ENCODE data around the gene PHF5A. TPM values are rescaled to one million over a fixed set of nuclear protein-coding genes. Genes with fewer than 3 reads are reported as not detected.

PHF5A gene, protein sequence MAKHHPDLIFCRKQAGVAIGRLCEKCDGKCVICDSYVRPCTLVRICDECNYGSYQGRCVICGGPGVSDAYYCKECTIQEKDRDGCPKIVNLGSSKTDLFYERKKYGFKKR
- 133 and 134 TPM in 2 replicates for total RNA-seq (2014; rRNA removed; shearing (Covaris generic))

DNA sequence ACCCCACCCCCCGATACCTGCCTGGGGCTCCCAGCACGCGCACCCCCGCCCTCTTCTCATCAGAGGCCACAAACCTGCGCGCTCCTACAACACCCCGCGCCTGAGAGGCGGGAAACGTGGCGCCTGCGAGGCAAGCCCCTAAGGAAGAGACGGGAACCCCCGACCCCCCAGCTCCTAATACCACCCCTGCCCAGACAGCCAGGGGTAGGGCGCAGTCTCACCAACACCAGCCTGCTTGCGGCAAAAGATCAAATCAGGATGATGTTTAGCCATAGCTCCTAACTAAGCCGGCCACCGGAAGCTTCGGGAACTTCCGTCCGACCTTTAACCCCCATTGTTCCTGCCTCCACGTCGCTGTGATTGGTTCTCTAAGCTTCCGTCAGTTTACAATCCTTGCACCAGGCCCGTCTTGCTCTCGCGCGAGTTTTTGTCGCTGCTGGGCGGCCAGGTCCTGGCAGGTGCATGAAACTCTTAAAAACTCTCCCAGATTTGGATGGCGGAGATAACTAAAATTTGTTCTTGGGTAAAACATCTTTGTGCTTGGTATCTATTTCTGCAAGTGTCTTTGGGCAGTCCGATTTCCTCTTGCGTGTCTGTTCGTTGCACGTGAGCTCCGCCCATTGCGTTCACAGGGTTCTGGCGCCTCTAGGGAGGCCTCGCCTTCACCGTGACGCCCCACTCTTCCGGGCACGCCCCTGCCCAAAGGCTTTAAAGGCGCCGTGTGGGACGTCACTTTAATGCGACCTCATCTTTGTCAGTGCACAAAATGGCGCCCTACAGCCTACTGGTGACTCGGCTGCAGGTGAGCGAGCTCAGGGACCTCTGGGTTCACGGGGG is at the start of gene PHF5A, which contains the start of gene ACO2:
TSS of gene PHF5A (minus strand) at position 312 of the 837 bp plus-strand sequence. CDS start at position 273, 39 bp downstream.
TSS of gene ACO2 (plus strand) at position 737 of the 837 bp plus-strand sequence. CDS start at position 767, 30 bp downstream.
- peak; percentile 99 for DNase-seq (ENCODE audit: low spot score)
- in situ Hi-C loops (cut with HindIII; ENCODE audit: low sequenced_read_pairs): no loop called here

DNA sequence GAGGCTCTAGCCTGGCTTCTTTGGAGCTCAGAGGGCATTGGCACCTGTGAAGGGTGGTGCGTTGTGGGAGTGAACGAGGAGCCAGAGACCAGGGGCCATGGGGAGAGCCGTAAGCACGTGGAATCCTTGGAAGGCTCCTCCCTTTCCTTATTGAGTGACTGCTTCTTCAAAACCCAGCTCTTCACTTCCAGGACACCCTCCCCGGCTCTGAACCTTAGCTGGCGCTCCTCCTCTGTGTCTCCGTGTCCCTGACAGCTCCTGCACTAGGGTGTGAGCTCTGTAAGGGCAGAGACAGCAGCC is 49.5 kb upstream of the PHF5A start:
- no peak for DNase-seq (ENCODE audit: low spot score)
- in situ Hi-C loops (cut with HindIII; ENCODE audit: low sequenced_read_pairs): no loop called here

DNA sequence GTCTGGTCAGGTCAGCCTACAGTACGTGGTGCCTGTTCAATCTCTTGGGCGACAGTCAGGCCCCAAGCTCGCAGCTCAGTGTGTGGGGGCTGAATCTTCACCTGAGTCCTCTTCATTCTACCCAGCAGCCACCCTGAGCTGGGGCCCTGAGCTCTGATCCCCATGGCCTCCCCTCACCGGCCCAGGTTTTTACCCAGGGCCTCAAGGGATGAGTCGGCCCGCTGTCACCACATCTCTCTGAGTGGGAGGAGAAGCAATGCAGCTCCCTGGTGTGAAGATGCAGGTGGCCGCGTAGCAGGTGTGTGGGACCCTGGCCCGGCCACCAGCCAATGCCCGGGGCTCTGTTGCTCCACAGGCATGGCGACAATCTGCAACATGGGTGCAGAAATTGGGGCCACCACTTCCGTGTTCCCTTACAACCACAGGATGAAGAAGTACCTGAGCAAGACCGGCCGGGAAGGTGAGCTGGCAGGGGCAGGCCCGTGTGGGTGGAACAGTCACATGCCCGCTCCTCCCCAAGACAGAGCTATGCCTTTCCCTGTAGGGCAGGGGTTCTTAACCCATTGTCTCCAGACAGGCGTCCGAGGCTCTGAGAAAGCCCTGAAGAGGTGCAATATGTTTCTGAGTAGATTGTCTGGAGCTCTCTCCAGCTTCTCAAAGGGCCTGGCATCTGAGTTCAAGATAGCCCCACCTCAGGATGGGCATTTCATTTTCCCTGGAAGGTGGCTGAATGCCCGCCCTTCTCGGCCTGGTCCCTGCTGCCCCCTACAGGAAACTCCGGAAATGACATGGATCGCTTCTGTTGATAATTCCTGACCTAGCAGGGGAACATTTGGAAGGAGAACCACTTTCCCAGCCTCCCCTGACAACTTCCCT is 48.9 kb upstream of the PHF5A start:
- in situ Hi-C loops (cut with HindIII; ENCODE audit: low sequenced_read_pairs): no loop called here
- DNase-seq (ENCODE audit: low spot score): peak; percentile 90

DNA sequence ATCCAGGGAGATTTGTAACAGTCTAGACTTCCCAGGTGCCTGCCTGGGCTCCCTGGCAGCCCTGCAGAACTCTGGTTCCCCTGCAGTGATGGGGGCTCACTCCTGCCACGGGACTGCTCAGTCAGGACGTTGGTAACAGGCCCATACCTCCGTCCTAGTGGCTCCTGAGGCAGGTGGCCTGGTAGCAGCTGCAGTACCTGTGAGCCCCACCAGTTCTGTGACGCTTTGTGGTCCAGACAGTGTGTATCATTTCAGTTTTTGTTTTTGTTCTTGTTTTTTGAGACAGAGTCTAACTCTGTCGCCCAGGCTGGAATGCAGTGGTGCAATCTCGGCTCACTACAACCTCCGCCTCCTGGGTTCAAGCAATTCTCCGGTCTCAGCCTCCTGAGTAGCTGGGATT is 48.0 kb upstream of the PHF5A start:
- in situ Hi-C loops (cut with HindIII; ENCODE audit: low sequenced_read_pairs): no loop called here
- no peak for DNase-seq (ENCODE audit: low spot score)

- in situ Hi-C loops (cut with HindIII; ENCODE audit: low sequenced_read_pairs): no loop called here
- DNase-seq (ENCODE audit: low spot score): peak; percentile 68
Observed at GRCh38 chr22:41513391-41513790, 44.9 kb upstream of the PHF5A start.

- no peak for DNase-seq (ENCODE audit: low spot score)
- in situ Hi-C loops (cut with HindIII; ENCODE audit: low sequenced_read_pairs): no loop called here
Observed at GRCh38 chr22:41512421-41513194, 44.1 kb upstream of the PHF5A start.

- in situ Hi-C loops (cut with HindIII; ENCODE audit: low sequenced_read_pairs): no loop called here
- DNase-seq (ENCODE audit: low spot score): peak; percentile 87
Observed at GRCh38 chr22:41511521-41511968, 43.1 kb upstream of the PHF5A start.

- no peak for DNase-seq (ENCODE audit: low spot score)
- in situ Hi-C loops (cut with HindIII; ENCODE audit: low sequenced_read_pairs): no loop called here
Observed at GRCh38 chr22:41508770-41509170, 40.3 kb upstream of the PHF5A start.

GRCh38 chr22:41507330-41508063 is 39.0 kb upstream of the PHF5A start:
- in situ Hi-C loops (cut with HindIII; ENCODE audit: low sequenced_read_pairs): no loop called here

GRCh38 chr22:41505511-41506220 is 37.2 kb upstream of the PHF5A start:
- in situ Hi-C loops (cut with HindIII; ENCODE audit: low sequenced_read_pairs): no loop called here
- DNase-seq (ENCODE audit: low spot score): no peak

More at GRCh38 chr22:41507330-41508063, 39.0 kb upstream of the PHF5A start:
- peak; percentile 75 for DNase-seq (ENCODE audit: low spot score)

- no peak for DNase-seq (ENCODE audit: low spot score)
- in situ Hi-C loops (cut with HindIII; ENCODE audit: low sequenced_read_pairs): no loop called here
Observed at GRCh38 chr22:41504816-41505215, 36.3 kb upstream of the PHF5A start.

DNA sequence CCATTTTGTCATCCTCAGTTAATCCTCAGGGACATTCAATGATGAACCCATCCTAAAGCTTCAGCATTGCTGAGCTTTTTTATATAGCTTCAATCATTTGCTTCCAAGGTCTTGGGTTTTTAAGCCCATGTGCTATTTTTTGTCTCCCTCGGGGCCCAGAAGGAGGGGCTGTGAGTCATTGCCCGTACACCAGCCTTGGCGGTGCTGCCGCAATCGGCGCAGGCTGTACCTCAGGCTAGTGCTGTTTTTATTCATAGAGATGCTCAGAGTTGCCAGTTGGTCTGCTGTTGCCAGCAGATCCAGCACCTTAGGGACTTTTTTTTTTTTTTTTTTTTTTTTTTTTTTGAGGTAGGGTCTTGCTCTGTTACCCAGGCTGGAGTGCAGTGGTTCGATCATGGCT is 35.9 kb upstream of the PHF5A start:
- peak; percentile 69 for DNase-seq (ENCODE audit: low spot score)
- in situ Hi-C loops (cut with HindIII; ENCODE audit: low sequenced_read_pairs): no loop called here

GRCh38 chr22:41501209-41501608 is 32.7 kb upstream of the PHF5A start:
- in situ Hi-C loops (cut with HindIII; ENCODE audit: low sequenced_read_pairs): no loop called here
- peak; percentile 57 for DNase-seq (ENCODE audit: low spot score)

DNA sequence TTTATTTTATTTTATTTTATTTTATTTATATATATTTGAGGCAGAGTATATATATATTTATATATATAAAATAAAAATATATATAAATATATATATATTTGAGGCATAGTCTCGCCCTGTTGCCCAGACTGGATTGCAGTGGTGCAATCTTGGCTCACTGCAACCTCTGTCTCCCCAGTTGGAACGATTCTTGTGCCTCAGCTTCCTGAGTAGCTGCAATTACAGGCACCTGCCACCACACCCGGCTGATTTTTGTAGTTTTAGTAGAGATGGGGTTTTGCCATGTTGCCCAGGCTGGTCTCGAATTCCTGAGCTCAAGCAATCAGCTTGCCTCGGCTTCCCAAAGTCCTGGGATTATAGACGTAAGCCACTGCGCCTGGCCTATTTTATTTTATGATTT is 31.8 kb upstream of the PHF5A start:
- in situ Hi-C loops (cut with HindIII; ENCODE audit: low sequenced_read_pairs): no loop called here
- no peak for DNase-seq (ENCODE audit: low spot score)

DNA sequence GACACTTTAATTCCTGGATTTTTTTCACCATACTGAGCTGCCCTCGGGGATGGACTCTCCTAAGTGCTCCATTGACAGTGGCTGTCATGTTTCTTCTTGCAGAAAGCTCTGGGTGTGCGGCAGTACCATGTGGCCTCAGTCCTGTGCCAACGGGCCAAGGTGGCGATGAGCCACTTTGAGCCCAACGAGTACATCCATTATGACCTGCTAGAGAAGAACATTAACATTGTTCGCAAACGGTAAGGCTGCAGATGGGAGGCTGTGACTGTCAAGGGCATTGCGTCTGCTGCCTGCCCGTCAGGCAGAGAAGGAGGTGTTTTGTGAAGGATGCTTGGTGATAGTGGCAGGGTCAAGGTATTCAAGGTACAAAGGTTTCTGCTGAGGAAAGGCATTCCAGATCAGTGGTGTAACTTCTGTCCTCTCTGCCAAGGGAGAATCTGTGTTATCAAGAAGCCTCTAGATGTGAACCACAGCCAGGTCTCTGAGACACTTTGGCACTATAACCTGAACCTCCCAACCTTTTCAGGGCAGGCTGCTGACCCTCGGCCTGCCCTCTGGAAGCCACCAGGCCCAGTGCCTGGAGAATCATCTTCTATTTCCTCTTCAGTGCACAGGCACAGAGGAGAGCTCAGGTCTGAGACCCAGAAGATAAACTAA is 31.3 kb upstream of the PHF5A start:
- in situ Hi-C loops (cut with HindIII; ENCODE audit: low sequenced_read_pairs): no loop called here
- DNase-seq (ENCODE audit: low spot score): peak; percentile 77

DNA sequence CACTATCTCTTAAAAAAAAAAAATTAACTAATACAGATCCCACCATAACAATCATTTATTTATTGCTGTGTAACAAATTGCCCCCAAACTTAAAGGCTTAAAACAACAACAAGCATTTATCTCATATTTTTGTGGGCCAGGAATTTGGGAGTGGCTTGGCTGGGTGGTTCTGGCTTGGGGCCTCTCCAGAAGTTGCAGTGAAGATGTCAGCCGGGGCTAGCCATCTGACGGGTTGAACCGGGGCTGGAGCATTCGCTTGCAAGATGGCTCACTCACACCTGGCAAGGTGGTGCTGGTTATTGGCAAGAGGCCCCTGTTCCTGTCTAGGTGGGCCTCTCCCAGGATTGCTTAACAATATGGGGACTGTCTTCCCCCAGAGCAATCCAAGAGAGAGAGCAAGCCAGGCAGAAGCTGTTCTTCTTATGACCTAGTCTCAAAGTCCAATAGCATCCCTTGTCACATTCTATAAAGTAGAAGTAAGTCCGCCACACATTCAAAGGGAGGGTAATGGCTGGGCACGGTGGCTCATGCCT is 29.9 kb upstream of the PHF5A start:
- in situ Hi-C loops (cut with HindIII; ENCODE audit: low sequenced_read_pairs): no loop called here
- no peak for DNase-seq (ENCODE audit: low spot score)
